Measurements from ENCODE around the gene GLYATL3. TPM values are rescaled to one million over a fixed set of nuclear protein-coding genes. Genes with fewer than 3 reads are reported as not detected.

Gene GLYATL3
- total and polyA plus RNA-seq, 2 of the 4 experiments (the other 2 are of a cell fraction) = not detected

- no peak overlapping the region for H4K91ac ChIP-seq (ENCODE audit: insufficient read depth, low read depth, low read length)
- H2BK20ac ChIP-seq (ENCODE audit: low read depth, low read length) = no peak overlapping the region
- no peaks in the 10 kb centered on the region for H4K20me1 ChIP-seq (ENCODE audit: insufficient read depth, low read length)
- H2AFZ ChIP-seq (replicated peaks; ENCODE audit: low read length, poor library complexity) = no peak overlapping the region
- no peaks in the 10 kb centered on the region for H3K9me1 ChIP-seq (ENCODE audit: insufficient read depth, low read length)
- H2BK15ac ChIP-seq (ENCODE audit: low read depth, low read length) = no peak overlapping the region
- no peak overlapping the region for H2AK9ac ChIP-seq (replicated peaks; ENCODE audit: low read depth, low read length, poor library complexity)
- no peak overlapping the region for H4K5ac ChIP-seq (ENCODE audit: low read depth, low read length)
- POLR2A ChIA-PET (ENCODE audit: unreplicated experiment) = no interaction called here
- no peak overlapping the region for H2AK5ac ChIP-seq (ENCODE audit: low read depth, low read length)
- H2BK120ac ChIP-seq (ENCODE audit: low read depth, low read length) = no peak overlapping the region
- no peaks in the 10 kb centered on the region for H3K9me3 ChIP-seq (ENCODE audit: control insufficient read depth, insufficient read depth, low read length)
- no peak for DNase-seq
- dilution Hi-C loops (cut with HindIII; ENCODE audit: low sequenced_read_pairs, unreplicated experiment) (no loop called here), intact Hi-C loops (cut with micrococcal nuclease) (no loop called here), in situ Hi-C loops (cut with MboI; ENCODE audit: low sequenced_read_pairs) (no loop called here)
- H3K9ac ChIP-seq (ENCODE audit: low read depth, low read length) = no peak overlapping the region
- CTCF ChIA-PET = no interaction called here
- H3K4me2 ChIP-seq (ENCODE audit: low read depth, low read length) = no peak overlapping the region
- no peak for ATAC-seq (ENCODE audit: low read depth)
- no peaks in the 10 kb centered on the region for H3K27me3 ChIP-seq (ENCODE audit: control insufficient read depth, insufficient read depth, low read length)
- no CpG with 5 or more reads among the region's 1 CpG for WGBS, 2 experiments (ENCODE audit: extremely low coverage in 2 of 2, insufficient read length in 1 of 2)
- no peak overlapping the region for H2BK5ac ChIP-seq (ENCODE audit: low read depth, low read length, poor library complexity, severe bottlenecking)
- H3K4me1 ChIP-seq (ENCODE audit: control insufficient read depth, insufficient read depth, low read length) = no peaks in the 10 kb centered on the region
- TF ChIP-seq SMC3 (IDR thresholded peaks at IDR 0.05; ENCODE audit: low read depth, low read length) (no peak), CEBPB (IDR thresholded peaks at IDR 0.05; ENCODE audit: low read depth, low read length) (no peak), CTCF (conservative IDR thresholded peaks at IDR 0.05; ENCODE audit: low read depth, low read length) (no peak), BHLHE40 (IDR thresholded peaks at IDR 0.05; ENCODE audit: low read depth, low read length) (no peak), CHD1 (IDR thresholded peaks at IDR 0.05; ENCODE audit: low read depth, low read length) (no peak), POLR2A (IDR thresholded peaks at IDR 0.05; ENCODE audit: low read depth, low read length) (no peak), RAD21 (IDR thresholded peaks at IDR 0.05; ENCODE audit: low read length) (no peak), FOS (IDR thresholded peaks at IDR 0.05; ENCODE audit: low read depth, low read length) (no peak), MXI1 (IDR thresholded peaks at IDR 0.05; ENCODE audit: borderline replicate concordance, low read depth, low read length) (no peak), MAZ (IDR thresholded peaks at IDR 0.05; ENCODE audit: borderline replicate concordance, low read depth, low read length) (no peak), NFE2L2 (IDR thresholded peaks at IDR 0.05; ENCODE audit: low read depth, low read length) (no peak), RFX5 (IDR thresholded peaks at IDR 0.05; ENCODE audit: low read depth, low read length) (no peak)
- TF ChIP-seq, protein P1, sequence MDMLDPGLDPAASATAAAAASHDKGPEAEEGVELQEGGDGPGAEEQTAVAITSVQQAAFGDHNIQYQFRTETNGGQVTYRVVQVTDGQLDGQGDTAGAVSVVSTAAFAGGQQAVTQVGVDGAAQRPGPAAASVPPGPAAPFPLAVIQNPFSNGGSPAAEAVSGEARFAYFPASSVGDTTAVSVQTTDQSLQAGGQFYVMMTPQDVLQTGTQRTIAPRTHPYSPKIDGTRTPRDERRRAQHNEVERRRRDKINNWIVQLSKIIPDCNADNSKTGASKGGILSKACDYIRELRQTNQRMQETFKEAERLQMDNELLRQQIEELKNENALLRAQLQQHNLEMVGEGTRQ (IDR thresholded peaks at IDR 0.05; ENCODE audit: low read depth, low read length) = no peak
- TF ChIP-seq, protein P2, sequence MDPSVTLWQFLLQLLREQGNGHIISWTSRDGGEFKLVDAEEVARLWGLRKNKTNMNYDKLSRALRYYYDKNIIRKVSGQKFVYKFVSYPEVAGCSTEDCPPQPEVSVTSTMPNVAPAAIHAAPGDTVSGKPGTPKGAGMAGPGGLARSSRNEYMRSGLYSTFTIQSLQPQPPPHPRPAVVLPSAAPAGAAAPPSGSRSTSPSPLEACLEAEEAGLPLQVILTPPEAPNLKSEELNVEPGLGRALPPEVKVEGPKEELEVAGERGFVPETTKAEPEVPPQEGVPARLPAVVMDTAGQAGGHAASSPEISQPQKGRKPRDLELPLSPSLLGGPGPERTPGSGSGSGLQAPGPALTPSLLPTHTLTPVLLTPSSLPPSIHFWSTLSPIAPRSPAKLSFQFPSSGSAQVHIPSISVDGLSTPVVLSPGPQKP (IDR thresholded peaks at IDR 0.05; ENCODE audit: borderline replicate concordance, low read depth, low read length) = no peak
- no peak overlapping the region for H3K14ac ChIP-seq (replicated peaks; ENCODE audit: low read depth, low read length)
- no peaks in the 10 kb centered on the region for H3K36me3 ChIP-seq (ENCODE audit: control insufficient read depth, insufficient read depth, low read length)
- no peak overlapping the region for H3K56ac ChIP-seq (ENCODE audit: extremely low read depth, insufficient read depth, low read length)
- H3K79me1 ChIP-seq (ENCODE audit: low read depth in 1 of 2, low read length in 2 of 2) = no peaks in the 10 kb centered on the region
- BruUV-seq (replicated peaks) = no TSS peak
- no peak overlapping the region for H4K8ac ChIP-seq (ENCODE audit: low read depth in 2 of 2, low read length in 2 of 2)
- no peak overlapping the region for H3K18ac ChIP-seq (ENCODE audit: low read depth, low read length)
- H3K23ac ChIP-seq (ENCODE audit: low read depth, low read length) = no peak overlapping the region
- no peak overlapping the region for H3K27ac ChIP-seq (ENCODE audit: insufficient read depth, low read length)
- H3K4ac ChIP-seq (ENCODE audit: low read depth, low read length) = no peak overlapping the region
- H3K4me3 ChIP-seq (ENCODE audit: insufficient read depth, low read depth, low read length) = no peak overlapping the region
Measured at GRCh38 chr6:49576618-49577017, 76.9 kb downstream of the GLYATL3 start.

All from IMR-90 (cell line).